K562 (cell line): Measurements from ENCODE around the gene ITPR1. TPM values are rescaled to one million over a fixed set of nuclear protein-coding genes. Genes with fewer than 3 reads are reported as not detected.

Experiments used
- CEBPB ChIP-seq: fragments of 450-650 bp; IDR thresholded peaks from 2 replicates; pipeline ENCODE4 v1.6.1; 2016; ENCODE audit warnings: missing genetic modification characterization, missing compliant biosample characterization
- ELF4 ChIP-seq: fragments of 450-650 bp; formaldehyde crosslinking; IDR thresholded peaks from 2 replicates; pipeline ENCODE4 v1.4.0; 2022; ENCODE audit warnings: missing genetic modification characterization
- EP300 ChIP-seq: IDR thresholded peaks from 2 replicates; pipeline ENCODE4 v1.6.1; 2012; ENCODE audit warnings: low read length, improper control_type of control experiment
- NR2C1 ChIP-seq, 2 experiments: fragments of 450-650 bp; IDR thresholded peaks; 2 replicates each; pipeline ENCODE4 v1.6.1; 2017; ENCODE audit warnings: mild to moderate bottlenecking in 2 of 2, antibody characterized with exemption in 1 of 2, inconsistent platforms in 1 of 2, missing compliant biosample characterization in 1 of 2, missing genetic modification characterization in 1 of 2
- SMARCA4 ChIP-seq: fragments of 450-650 bp; IDR thresholded peaks from 2 replicates; pipeline ENCODE4 v1.6.1; 2016
- TAL1 ChIP-seq: fragments of 450-650 bp; IDR thresholded peaks from 2 replicates; pipeline ENCODE4 v1.6.1; 2016; ENCODE audit warnings: mild to moderate bottlenecking
- TBL1XR1 ChIP-seq, 2 experiments: IDR thresholded peaks; 2 replicates each; pipeline ENCODE4 v1.6.1; 2012; ENCODE audit warnings: improper control_type of control experiment in 2 of 2, low read length in 2 of 2, mild to moderate bottlenecking in 1 of 2
- TCFL5 ChIP-seq: fragments of 250-450 bp; sonication (Bioruptor Pico); conservative IDR thresholded peaks from 2 replicates; pipeline ENCODE4 v1.6.1; 2021; ENCODE audit warnings: mild to moderate bottlenecking, moderate library complexity, matching md5 sums
- ZNF282 ChIP-seq: sonication (generic); formaldehyde crosslinking; IDR thresholded peaks from 2 replicates; pipeline ENCODE4 v1.8.1; 2023; ENCODE audit warnings: missing genetic modification reagents
- ZNF384 ChIP-seq: IDR thresholded peaks from 2 replicates; pipeline ENCODE4 v1.6.1; 2012; ENCODE audit warnings: low read depth, low read length, improper control_type of control experiment
- polyA plus RNA-seq, 8 experiments: library from polyadenylated mRNA; depleted of rRNA in 4 of 8; stranded (reverse) in 5 of 8; unstranded in 3 of 8; fragments of >200 nt; fragmentation: Nextera tagmentation in 2 of 8; fragmentation: Illumina TruSeq in 1 of 8; extraction: Ambion mirVana in 2 of 8; extraction: Trizol in 1 of 8; gene quantifications; 2 replicates each; pipeline versions ENCODE4 v1.2.1 to v1.2.3, GENCODE V29; 2011 to 2014; ENCODE audit warnings: inconsistent platforms in 1 of 8, missing spikeins in 1 of 8
- total RNA-seq, 7 experiments: library from RNA; depleted of rRNA in 6 of 7; stranded (reverse); fragments of >200 nt in 6 of 7; fragmentation: Illumina TruSeq in 2 of 7; extraction: Trizol in 2 of 7; gene quantifications; 2 replicates each; pipeline versions ENCODE4 v1.2.1 to v1.2.3, GENCODE V29; 2011 to 2021; ENCODE audit warnings: low replicate concordance in 1 of 7
- TF ChIP-seq, protein P1 (sequence below): sonication (generic); formaldehyde crosslinking; IDR thresholded peaks from 2 replicates; pipeline ENCODE4 v1.4.0; 2020; ENCODE audit warnings: mild to moderate bottlenecking, missing genetic modification reagents
- TF ChIP-seq, protein P2 (sequence below): fragments of 250-450 bp; sonication (Bioruptor Pico); IDR thresholded peaks from 2 replicates; pipeline ENCODE4 v1.5.1; 2021; ENCODE audit warnings: mild to moderate bottlenecking
- TF ChIP-seq, protein P3 (sequence below), 2 experiments: fragments of 450-650 bp in 1 of 2; sonication (generic) in 1 of 2; formaldehyde crosslinking in 1 of 2; IDR thresholded peaks; 2 replicates each; pipeline versions ENCODE4 v1.7.1 to v1.9.0; 2016 to 2022; ENCODE audit warnings: inconsistent platforms in 1 of 2, mild to moderate bottlenecking in 1 of 2, missing genetic modification reagents in 1 of 2

The ITPR1 gene
- total and polyA plus RNA-seq, 9 of the 15 experiments (the other 6 are each of a cell fraction or from before 2014, with no cell fraction given), result 22.4 to 40.0 (median 27.4) TPM

DNA sequence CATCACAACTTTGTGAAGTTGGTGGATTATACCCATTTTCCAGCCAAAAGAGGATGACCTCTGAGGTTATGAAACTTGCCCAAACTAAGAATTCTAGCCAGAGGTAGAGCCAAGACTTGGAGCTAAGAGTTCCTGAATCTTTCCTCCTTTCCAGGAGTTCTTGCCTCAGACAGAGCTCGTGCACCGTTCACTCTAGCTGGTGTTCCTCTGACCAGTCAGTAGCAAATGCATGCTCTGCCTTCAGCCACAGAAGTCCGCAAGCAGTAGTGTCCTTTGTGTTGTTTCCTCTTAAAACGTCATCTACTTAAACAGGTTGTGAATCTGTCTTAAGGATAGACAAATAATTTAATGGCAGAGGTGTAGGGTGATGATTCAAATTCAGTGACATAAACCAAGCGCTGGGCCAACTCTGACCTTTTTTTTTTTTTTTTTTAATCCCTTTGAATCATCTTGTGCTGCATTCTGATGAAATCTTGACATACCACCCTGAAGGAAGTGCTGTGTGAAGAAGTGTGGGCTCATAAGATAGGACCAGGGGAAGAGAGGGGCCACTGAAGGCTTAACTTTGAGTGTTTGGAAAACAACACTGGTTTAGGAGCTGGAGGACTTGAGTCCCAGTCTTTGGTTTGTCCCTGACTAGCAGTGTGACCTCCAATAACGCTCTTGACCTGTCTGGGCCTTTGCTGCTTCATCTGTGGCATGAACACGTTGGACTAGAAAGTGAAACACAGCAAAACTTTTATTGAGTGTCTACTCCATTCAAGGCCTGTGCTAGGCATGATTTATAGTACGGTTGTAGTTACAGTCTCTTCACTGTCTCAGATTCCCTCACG, 53.4 kb downstream of the ITPR1 start (continued):
- TF ChIP-seq CEBPB (tag) (no peak), NR2C1 (IDR thresholded peaks at IDR 0.05) (peak; percentile 41), NR2C1 (tag; IDR thresholded peaks at IDR 0.05) (0 out of 2 replicates have a peak, but pooled peaks have one; percentile 32), TCFL5 (no peak), ELF4 (no peak), TAL1 (peak; percentile 66), SMARCA4 (peak; percentile 70), TBL1XR1 (IDR thresholded peaks at IDR 0.05; ENCODE audit: low read length in 2 of 2) (peak in 1 of 2 experiments; percentile 27; a peak in 1 of 4 replicates), EP300 (peak; percentile 38; the same call in 1 of the 2 replicates), ZNF384 (peak; percentile 86), ZNF282 (CRISPR knock-in tag) (no peak)
- TF ChIP-seq, protein P1, sequence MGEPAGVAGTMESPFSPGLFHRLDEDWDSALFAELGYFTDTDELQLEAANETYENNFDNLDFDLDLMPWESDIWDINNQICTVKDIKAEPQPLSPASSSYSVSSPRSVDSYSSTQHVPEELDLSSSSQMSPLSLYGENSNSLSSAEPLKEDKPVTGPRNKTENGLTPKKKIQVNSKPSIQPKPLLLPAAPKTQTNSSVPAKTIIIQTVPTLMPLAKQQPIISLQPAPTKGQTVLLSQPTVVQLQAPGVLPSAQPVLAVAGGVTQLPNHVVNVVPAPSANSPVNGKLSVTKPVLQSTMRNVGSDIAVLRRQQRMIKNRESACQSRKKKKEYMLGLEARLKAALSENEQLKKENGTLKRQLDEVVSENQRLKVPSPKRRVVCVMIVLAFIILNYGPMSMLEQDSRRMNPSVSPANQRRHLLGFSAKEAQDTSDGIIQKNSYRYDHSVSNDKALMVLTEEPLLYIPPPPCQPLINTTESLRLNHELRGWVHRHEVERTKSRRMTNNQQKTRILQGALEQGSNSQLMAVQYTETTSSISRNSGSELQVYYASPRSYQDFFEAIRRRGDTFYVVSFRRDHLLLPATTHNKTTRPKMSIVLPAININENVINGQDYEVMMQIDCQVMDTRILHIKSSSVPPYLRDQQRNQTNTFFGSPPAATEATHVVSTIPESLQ, result no peak
- TF ChIP-seq, protein P2, sequence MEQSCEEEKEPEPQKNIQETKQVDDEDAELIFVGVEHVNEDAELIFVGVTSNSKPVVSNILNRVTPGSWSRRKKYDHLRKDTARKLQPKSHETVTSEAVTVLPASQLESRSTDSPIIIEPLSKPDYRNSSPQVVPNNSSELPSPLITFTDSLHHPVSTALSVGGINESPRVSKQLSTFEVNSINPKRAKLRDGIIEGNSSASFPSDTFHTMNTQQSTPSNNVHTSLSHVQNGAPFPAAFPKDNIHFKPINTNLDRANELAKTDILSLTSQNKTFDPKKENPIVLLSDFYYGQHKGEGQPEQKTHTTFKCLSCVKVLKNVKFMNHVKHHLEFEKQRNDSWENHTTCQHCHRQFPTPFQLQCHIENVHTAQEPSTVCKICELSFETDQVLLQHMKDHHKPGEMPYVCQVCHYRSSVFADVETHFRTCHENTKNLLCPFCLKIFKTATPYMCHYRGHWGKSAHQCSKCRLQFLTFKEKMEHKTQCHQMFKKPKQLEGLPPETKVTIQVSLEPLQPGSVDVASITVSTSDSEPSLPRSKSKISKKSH (CRISPR knock-in tag), result no peak
- TF ChIP-seq, protein P3, sequence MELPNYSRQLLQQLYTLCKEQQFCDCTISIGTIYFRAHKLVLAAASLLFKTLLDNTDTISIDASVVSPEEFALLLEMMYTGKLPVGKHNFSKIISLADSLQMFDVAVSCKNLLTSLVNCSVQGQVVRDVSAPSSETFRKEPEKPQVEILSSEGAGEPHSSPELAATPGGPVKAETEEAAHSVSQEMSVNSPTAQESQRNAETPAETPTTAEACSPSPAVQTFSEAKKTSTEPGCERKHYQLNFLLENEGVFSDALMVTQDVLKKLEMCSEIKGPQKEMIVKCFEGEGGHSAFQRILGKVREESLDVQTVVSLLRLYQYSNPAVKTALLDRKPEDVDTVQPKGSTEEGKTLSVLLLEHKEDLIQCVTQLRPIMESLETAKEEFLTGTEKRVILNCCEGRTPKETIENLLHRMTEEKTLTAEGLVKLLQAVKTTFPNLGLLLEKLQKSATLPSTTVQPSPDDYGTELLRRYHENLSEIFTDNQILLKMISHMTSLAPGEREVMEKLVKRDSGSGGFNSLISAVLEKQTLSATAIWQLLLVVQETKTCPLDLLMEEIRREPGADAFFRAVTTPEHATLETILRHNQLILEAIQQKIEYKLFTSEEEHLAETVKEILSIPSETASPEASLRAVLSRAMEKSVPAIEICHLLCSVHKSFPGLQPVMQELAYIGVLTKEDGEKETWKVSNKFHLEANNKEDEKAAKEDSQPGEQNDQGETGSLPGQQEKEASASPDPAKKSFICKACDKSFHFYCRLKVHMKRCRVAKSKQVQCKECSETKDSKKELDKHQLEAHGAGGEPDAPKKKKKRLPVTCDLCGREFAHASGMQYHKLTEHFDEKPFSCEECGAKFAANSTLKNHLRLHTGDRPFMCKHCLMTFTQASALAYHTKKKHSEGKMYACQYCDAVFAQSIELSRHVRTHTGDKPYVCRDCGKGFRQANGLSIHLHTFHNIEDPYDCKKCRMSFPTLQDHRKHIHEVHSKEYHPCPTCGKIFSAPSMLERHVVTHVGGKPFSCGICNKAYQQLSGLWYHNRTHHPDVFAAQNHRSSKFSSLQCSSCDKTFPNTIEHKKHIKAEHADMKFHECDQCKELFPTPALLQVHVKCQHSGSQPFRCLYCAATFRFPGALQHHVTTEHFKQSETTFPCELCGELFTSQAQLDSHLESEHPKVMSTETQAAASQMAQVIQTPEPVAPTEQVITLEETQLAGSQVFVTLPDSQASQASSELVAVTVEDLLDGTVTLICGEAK (IDR thresholded peaks at IDR 0.05), result no peak
- TF ChIP-seq, protein P3 (CRISPR knock-in tag; IDR thresholded peaks at IDR 0.05), result no peak
